Measurements from ENCODE around the gene DHX30. TPM values are rescaled to one million over a fixed set of nuclear protein-coding genes. Genes with fewer than 3 reads are reported as not detected.

The DHX30 gene
- total and polyA plus RNA-seq, 9 of the 15 experiments (the other 6 are each of a cell fraction or from before 2014, with no cell fraction given) = 12.3 to 158 (median 79.0) TPM

- TF ChIP-seq ARID4B (CRISPR knock-in tag; IDR thresholded peaks at IDR 0.05) (peak; percentile 93), TAF1 (IDR thresholded peaks at IDR 0.05; ENCODE audit: control insufficient read depth, extremely low read depth, insufficient read depth, low read length, severe bottlenecking) (peak; percentile 99), ELF2 (CRISPR knock-in tag; IDR thresholded peaks at IDR 0.05) (0 out of 2 replicates have a peak, but pooled peaks have one; percentile 17), HNRNPL (IDR thresholded peaks at IDR 0.05; ENCODE audit: low read depth, low read length) (peak; percentile 96), HDAC1 (IDR thresholded peaks at IDR 0.05) (peak in 1 of 2 experiments; percentile 88; a peak in 1 of 4 replicates), ZNF655 (CRISPR knock-in tag; IDR thresholded peaks at IDR 0.05) (no peak), ZNF311 (CRISPR knock-in tag; IDR thresholded peaks at IDR 0.05) (no peak), NELFE (IDR thresholded peaks at IDR 0.05; ENCODE audit: insufficient read depth, insufficient read length) (no peak), CREBBP (IDR thresholded peaks at IDR 0.05; ENCODE audit: low read depth, low read length) (no peak), ZBTB9 (CRISPR knock-in tag; IDR thresholded peaks at IDR 0.05) (peak; percentile 72; the same call in 1 of the 2 replicates), BRCA1 (IDR thresholded peaks at IDR 0.05) (no peak), BRCA1 (CRISPR knock-in tag; IDR thresholded peaks at IDR 0.05) (no peak), TCF7 (IDR thresholded peaks at IDR 0.05; ENCODE audit: borderline replicate concordance) (0 out of 2 replicates have a peak, but pooled peaks have one; percentile 63), ZNF507 (tag; conservative IDR thresholded peaks at IDR 0.05) (no peak), NONO (IDR thresholded peaks at IDR 0.05; ENCODE audit: low read depth in 2 of 2, low read length in 1 of 2) (peak; percentile 94 to 98), SP1 (CRISPR knock-in tag; IDR thresholded peaks at IDR 0.05) (no peak; the same call in none of the 2 replicates), FOXA3 (CRISPR knock-in tag; conservative IDR thresholded peaks at IDR 0.05 in 1 of 2, IDR thresholded peaks at IDR 0.05 in 1 of 2) (peak in 1 of 2 experiments; percentile 66; a peak in 1 of 4 replicates), PHB (CRISPR knock-in tag; IDR thresholded peaks at IDR 0.05) (no peak)
Measured at GRCh38 chr3:47824541-47825473, 21.9 kb downstream of the DHX30 start (continued).
